Raji (cell line): ENCODE results near the gene PLEKHH2.

Source experiments
- POLR2A ChIP-seq: IDR thresholded peaks from 2 replicates; pipeline ENCODE4 v1.6.1; 2011; ENCODE audit warnings: low read depth, low read length, control low read depth; ENCODE audit not compliant: insufficient read depth

The PLEKHH2 gene

GRCh38 chr2:43622931-43623451 lies 14.1 kb upstream of the PLEKHH2 start:
- TF ChIP-seq POLR2A, result no peak

GRCh38 chr2:43631618-43632317 lies 5.3 kb upstream of the PLEKHH2 start:
- TF ChIP-seq POLR2A, result no peak

- no peak for TF ChIP-seq POLR2A
Measured at GRCh38 chr2:43634604-43635306, 2.3 kb upstream of the PLEKHH2 start.

GRCh38 chr2:43636621-43637020 lies 439 bp upstream of the PLEKHH2 start:
- TF ChIP-seq POLR2A, result no peak

- TF ChIP-seq POLR2A, result no peak
Measured at GRCh38 chr2:43642363-43642762, 5.3 kb downstream of the PLEKHH2 start.

GRCh38 chr2:43643680-43644079 lies 6.6 kb downstream of the PLEKHH2 start:
- TF ChIP-seq POLR2A, result no peak

- TF ChIP-seq POLR2A, result no peak
Measured at GRCh38 chr2:43648994-43649701, 12.1 kb downstream of the PLEKHH2 start.

GRCh38 chr2:43653506-43653905 lies 16.4 kb downstream of the PLEKHH2 start:
- no peak for TF ChIP-seq POLR2A

GRCh38 chr2:43657241-43657640 lies 20.2 kb downstream of the PLEKHH2 start:
- no peak for TF ChIP-seq POLR2A

- TF ChIP-seq POLR2A, result no peak
Measured at GRCh38 chr2:43675646-43676321, 38.7 kb downstream of the PLEKHH2 start.

- no peak for TF ChIP-seq POLR2A
Measured at GRCh38 chr2:43676322-43677050, 39.4 kb downstream of the PLEKHH2 start, which contains the start of gene C1GALT1C1L. C1GALT1C1L (minus strand) TSS chr2:43676429; CDS start chr2:43676322, 107 bp downstream.

GRCh38 chr2:43685357-43685756 lies 48.3 kb downstream of the PLEKHH2 start:
- no peak for TF ChIP-seq POLR2A

GRCh38 chr2:43689999-43690398 lies 52.9 kb downstream of the PLEKHH2 start:
- no peak for TF ChIP-seq POLR2A

- no peak for TF ChIP-seq POLR2A
Measured at GRCh38 chr2:43692428-43692994, 55.5 kb downstream of the PLEKHH2 start.
